ENCODE measurements around the gene DHRS12.

Gene DHRS12

DNA sequence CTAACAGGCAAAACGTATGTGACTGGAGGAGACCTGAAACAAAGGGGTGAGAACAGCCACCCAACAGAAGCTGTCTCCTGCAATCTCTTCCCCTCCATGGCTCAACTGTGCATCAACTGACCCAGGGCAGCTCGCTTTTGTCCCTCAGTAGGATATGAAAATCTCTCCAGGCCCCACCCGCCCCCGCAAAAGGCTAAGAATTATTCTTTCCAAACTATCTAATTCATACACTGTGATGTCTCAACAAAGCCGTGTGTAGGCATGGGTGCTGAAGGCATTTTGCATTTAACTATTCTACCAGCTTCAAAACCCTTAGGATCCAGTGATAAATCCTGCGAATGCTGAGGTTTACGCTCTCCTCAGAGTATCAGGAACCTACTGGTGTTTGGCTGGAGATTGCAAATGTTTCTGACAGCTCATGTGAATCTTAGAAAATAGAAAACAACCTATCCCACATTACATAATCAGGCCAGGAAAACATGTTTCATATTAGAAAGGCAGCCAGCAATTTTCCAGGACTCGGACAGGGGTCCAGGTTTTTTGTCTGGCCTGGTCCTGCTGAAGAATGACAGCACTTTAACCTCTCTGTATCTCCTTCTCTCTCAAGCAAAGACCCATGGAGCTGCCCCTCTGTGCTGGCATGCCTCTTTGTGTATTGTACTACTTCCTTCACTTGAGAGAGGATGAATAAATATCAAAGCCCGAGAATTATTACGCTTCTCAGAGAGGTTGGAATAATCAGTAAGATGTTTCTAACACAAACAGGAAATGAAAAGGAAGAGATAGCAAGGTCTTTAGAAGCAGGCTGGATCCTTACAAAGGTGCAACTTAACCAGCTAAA, 17.3 kb downstream of the DHRS12 start:
- no peaks in the 10 kb centered on the region for H3K36me3 ChIP-seq (ENCODE audit: insufficient read depth, low read length)
- H3K9me3 ChIP-seq (ENCODE audit: control insufficient read depth, insufficient read depth, low read length) = no peaks in the 10 kb centered on the region
- H3K9ac ChIP-seq (ENCODE audit: low read depth, low read length) = no peak overlapping the region
- H3K4me1 ChIP-seq (ENCODE audit: insufficient read depth, low read length) = peaks cover under 1% of the 10 kb centered on the region; the same call in 1 of the 2 replicates

GRCh38 chr13:51785712-51786424, 18.1 kb downstream of the DHRS12 start:
- Histone ChIP-seq H3K9ac (ENCODE audit: low read depth, low read length) (no peak overlapping the region), H3K36me3 (ENCODE audit: insufficient read depth, low read length) (no peaks in the 10 kb centered on the region), H3K4me1 (ENCODE audit: insufficient read depth, low read length) (peaks cover 6% of the 10 kb centered on the region; the same call in 1 of the 2 replicates), H3K9me3 (ENCODE audit: control insufficient read depth, insufficient read depth, low read length) (no peaks in the 10 kb centered on the region)

- Histone ChIP-seq H3K9ac (ENCODE audit: low read depth, low read length) (no peak overlapping the region), H3K9me3 (ENCODE audit: control insufficient read depth, insufficient read depth, low read length) (no peaks in the 10 kb centered on the region), H3K4me1 (ENCODE audit: insufficient read depth, low read length) (peaks cover 6% of the 10 kb centered on the region; the same call in 1 of the 2 replicates), H3K36me3 (ENCODE audit: insufficient read depth, low read length) (no peaks in the 10 kb centered on the region)
Measured at GRCh38 chr13:51784097-51784496, 19.9 kb downstream of the DHRS12 start.

DNA sequence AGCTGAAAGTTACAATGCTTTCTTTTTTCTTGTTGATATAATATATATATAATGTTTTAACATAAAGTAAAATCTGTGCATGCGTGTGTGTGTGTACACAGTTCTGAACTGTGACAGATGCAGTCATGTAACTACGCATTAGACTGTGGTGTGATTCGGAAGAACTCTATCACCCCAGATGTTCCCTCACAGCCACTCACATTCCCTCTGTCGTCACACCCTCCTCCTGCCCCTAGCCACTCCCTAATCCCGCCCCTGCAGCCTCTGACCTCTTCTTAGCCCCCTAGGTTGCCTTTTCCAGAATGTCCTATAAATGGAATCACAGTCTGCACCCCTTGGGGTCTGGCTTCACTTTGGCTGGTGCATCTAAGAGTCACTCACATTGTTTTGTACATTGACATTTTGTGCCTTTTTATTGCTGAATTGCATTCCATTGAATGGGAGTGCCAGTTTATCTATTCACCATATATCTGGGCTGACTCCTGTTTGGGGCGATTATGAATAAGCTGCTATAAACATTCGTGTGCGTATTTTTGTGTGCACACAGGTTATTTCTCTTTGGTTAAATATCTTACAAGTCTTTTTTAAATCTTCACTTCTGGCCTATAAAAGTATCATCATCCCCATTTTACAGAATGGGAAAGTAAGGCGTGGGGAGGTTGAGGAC, 20.4 kb downstream of the DHRS12 start:
- H3K36me3 ChIP-seq (ENCODE audit: insufficient read depth, low read length) = no peaks in the 10 kb centered on the region
- H3K9me3 ChIP-seq (ENCODE audit: control insufficient read depth, insufficient read depth, low read length) = no peaks in the 10 kb centered on the region
- peaks cover 6% of the 10 kb centered on the region; the same call in 1 of the 2 replicates for H3K4me1 ChIP-seq (ENCODE audit: insufficient read depth, low read length)
- no peak overlapping the region for H3K9ac ChIP-seq (ENCODE audit: low read depth, low read length)

GRCh38 chr13:51782026-51782710, 21.8 kb downstream of the DHRS12 start:
- no peaks in the 10 kb centered on the region for H3K9me3 ChIP-seq (ENCODE audit: control insufficient read depth, insufficient read depth, low read length)
- peaks cover 6% of the 10 kb centered on the region; the same call in 1 of the 2 replicates for H3K4me1 ChIP-seq (ENCODE audit: insufficient read depth, low read length)
- no peak overlapping the region for H3K9ac ChIP-seq (ENCODE audit: low read depth, low read length)
- no peaks in the 10 kb centered on the region for H3K36me3 ChIP-seq (ENCODE audit: insufficient read depth, low read length)

- Histone ChIP-seq H3K36me3 (ENCODE audit: insufficient read depth, low read length) (no peaks in the 10 kb centered on the region), H3K9me3 (ENCODE audit: control insufficient read depth, insufficient read depth, low read length) (no peaks in the 10 kb centered on the region), H3K9ac (ENCODE audit: low read depth, low read length) (no peak overlapping the region), H3K4me1 (ENCODE audit: insufficient read depth, low read length) (peaks cover 6% of the 10 kb centered on the region; the same call in 1 of the 2 replicates)
Measured at GRCh38 chr13:51781246-51782022, 22.5 kb downstream of the DHRS12 start.

DNA sequence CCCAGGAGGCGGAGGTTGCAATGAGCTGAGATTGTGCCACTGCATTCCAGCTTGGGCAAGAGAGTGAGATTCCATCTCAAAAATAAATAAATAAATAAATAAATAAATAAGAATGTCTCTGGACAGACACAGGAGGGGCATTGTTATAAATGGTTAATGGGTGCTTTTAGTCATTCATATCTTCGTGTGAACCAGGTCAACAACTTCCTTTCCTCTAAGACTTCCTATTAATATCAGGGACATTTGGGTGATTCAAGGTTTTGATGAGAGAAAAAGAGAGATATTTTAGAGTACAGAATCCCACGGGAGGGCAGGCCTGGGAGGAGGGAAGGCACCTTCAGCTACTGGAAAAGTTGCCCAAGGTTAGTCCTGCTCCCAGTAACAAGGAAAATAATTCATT, 23.9 kb downstream of the DHRS12 start:
- no peak overlapping the region for H3K9ac ChIP-seq (ENCODE audit: low read depth, low read length)
- peaks cover 6% of the 10 kb centered on the region; the same call in 1 of the 2 replicates for H3K4me1 ChIP-seq (ENCODE audit: insufficient read depth, low read length)
- no peaks in the 10 kb centered on the region for H3K9me3 ChIP-seq (ENCODE audit: control insufficient read depth, insufficient read depth, low read length)
- no peaks in the 10 kb centered on the region for H3K36me3 ChIP-seq (ENCODE audit: insufficient read depth, low read length)

- H3K9me3 ChIP-seq (ENCODE audit: control insufficient read depth, insufficient read depth, low read length) = no peaks in the 10 kb centered on the region
- H3K4me1 ChIP-seq (ENCODE audit: insufficient read depth, low read length) = peaks cover 6% of the 10 kb centered on the region; the same call in 1 of the 2 replicates
- H3K36me3 ChIP-seq (ENCODE audit: insufficient read depth, low read length) = no peaks in the 10 kb centered on the region
Measured at GRCh38 chr13:51778392-51778791, 25.6 kb downstream of the DHRS12 start.

GRCh38 chr13:51777921-51778320, 26.0 kb downstream of the DHRS12 start:
- Histone ChIP-seq H3K36me3 (ENCODE audit: insufficient read depth, low read length) (no peaks in the 10 kb centered on the region), H3K9me3 (ENCODE audit: control insufficient read depth, insufficient read depth, low read length) (no peaks in the 10 kb centered on the region), H3K4me1 (ENCODE audit: insufficient read depth, low read length) (peaks cover 6% of the 10 kb centered on the region; the same call in 1 of the 2 replicates), H3K9ac (ENCODE audit: low read depth, low read length) (no peak overlapping the region)

More at GRCh38 chr13:51778392-51778791, 25.6 kb downstream of the DHRS12 start:
- H3K9ac ChIP-seq (ENCODE audit: low read depth, low read length) = no peak overlapping the region

GRCh38 chr13:51776179-51776578, 27.8 kb downstream of the DHRS12 start:
- Histone ChIP-seq H3K36me3 (ENCODE audit: insufficient read depth, low read length) (no peaks in the 10 kb centered on the region), H3K9ac (ENCODE audit: low read depth, low read length) (no peak overlapping the region), H3K9me3 (ENCODE audit: control insufficient read depth, insufficient read depth, low read length) (no peaks in the 10 kb centered on the region), H3K4me1 (ENCODE audit: insufficient read depth, low read length) (0 out of 2 replicates have a peak, but pooled peaks cover under 1% of the 10 kb centered on the region)

- Histone ChIP-seq H3K4me1 (ENCODE audit: insufficient read depth, low read length) (peaks cover 7% of the 10 kb centered on the region; the same call in 1 of the 2 replicates), H3K36me3 (ENCODE audit: insufficient read depth, low read length) (no peaks in the 10 kb centered on the region), H3K9me3 (ENCODE audit: control insufficient read depth, insufficient read depth, low read length) (no peaks in the 10 kb centered on the region), H3K9ac (ENCODE audit: low read depth, low read length) (no peak overlapping the region)
Measured at GRCh38 chr13:51773515-51773914, 30.4 kb downstream of the DHRS12 start.

DNA sequence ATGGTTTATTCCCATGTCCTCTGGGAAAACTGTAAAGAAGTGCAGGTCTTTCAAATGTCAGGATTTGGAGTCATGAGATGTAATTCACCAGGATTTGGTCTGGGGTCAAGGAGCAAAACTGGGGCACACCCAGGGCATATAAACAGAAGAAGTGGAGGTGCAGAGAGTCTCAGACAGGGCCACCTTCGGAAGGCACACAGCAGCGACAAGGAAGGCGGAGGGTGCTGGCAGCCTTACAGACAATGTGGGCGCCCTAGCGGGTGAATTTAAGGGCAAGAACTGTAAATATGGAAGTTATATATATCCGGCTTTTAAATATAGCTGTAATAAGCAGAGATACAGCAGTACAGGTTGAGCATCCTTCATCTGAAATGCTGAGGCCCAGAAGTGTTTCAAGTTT, 31.2 kb downstream of the DHRS12 start:
- H3K9ac ChIP-seq (ENCODE audit: low read depth, low read length) = no peak overlapping the region
- H3K4me1 ChIP-seq (ENCODE audit: insufficient read depth, low read length) = peaks cover 11% of the 10 kb centered on the region; the same call in 1 of the 2 replicates

DNA sequence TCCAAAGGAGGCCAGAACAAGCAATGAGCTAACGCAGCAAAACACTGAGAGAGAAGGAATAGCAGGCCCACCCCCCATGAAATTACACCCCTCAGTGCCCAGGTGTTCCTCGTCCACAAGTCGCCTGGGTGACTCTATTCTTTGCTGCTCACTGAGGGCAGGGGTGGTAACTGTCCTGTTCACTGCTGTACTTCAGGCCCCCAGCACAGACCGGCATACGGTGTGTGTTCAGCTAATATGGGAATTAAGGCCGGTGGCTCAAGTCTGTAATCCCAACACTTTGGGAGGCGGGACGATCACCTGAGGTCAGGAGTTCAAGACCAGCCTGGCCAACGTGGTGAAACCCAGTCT, 31.9 kb downstream of the DHRS12 start:
- no peaks in the 10 kb centered on the region for H3K36me3 ChIP-seq (ENCODE audit: insufficient read depth, low read length)
- H3K9me3 ChIP-seq (ENCODE audit: control insufficient read depth, insufficient read depth, low read length) = no peaks in the 10 kb centered on the region
- peaks cover 11% of the 10 kb centered on the region; the same call in 1 of the 2 replicates for H3K4me1 ChIP-seq (ENCODE audit: insufficient read depth, low read length)
- H3K9ac ChIP-seq (ENCODE audit: low read depth, low read length) = no peak overlapping the region

More for the DNA sequence above, 31.2 kb downstream of the DHRS12 start:
- Histone ChIP-seq H3K9me3 (ENCODE audit: control insufficient read depth, insufficient read depth, low read length) (no peaks in the 10 kb centered on the region), H3K36me3 (ENCODE audit: insufficient read depth, low read length) (no peaks in the 10 kb centered on the region)

Data from ES-I3 (cell line).